A673 (cell line): ENCODE measurements around the gene ANKRD13B. TPM values are rescaled to one million over a fixed set of nuclear protein-coding genes. Genes with fewer than 3 reads are reported as not detected.

ENCODE experiments used
- BruUV-seq: library from RNA; stranded (reverse); fragments of 400-500 nt; replicated peaks from 2 replicates; lab custom pipeline; 2021; lab: Mats Ljungman, UMichigan
- CTCF ChIA-PET: fragments of 300-600 bp; sonication (Branson Sonifier 250); formaldehyde crosslinking; loops from one replicate; lab custom pipeline; 2022; ENCODE audit warnings: antibody characterized with exemption; lab: Charles Lee
- POLR2A ChIA-PET: fragments of 300-600 bp; sonication (Branson Sonifier 250); formaldehyde crosslinking; loops from one replicate; lab custom pipeline; 2022; ENCODE audit warnings: antibody characterized with exemption; ENCODE audit not compliant: low non-redundant PET; lab: Charles Lee
- DNase-seq: peaks from one replicate; pipeline ENCODE4 v3.0.0-alpha.2; 2015; ENCODE audit warnings: low spot score
- H3K27ac ChIP-seq: fragments of 200-600 bp; sonication (generic); 2 replicates; pipeline ENCODE4 v1.5.1; 2016; ENCODE audit warnings: mixed run types, low read depth, mild to moderate bottlenecking, mixed read lengths, antibody characterized with exemption, low read length; ENCODE audit not compliant: poor library complexity, severe bottlenecking
- H3K27me3 ChIP-seq: fragments of 200-600 bp; sonication (generic); replicated peaks from 2 replicates; pipeline ENCODE4 v1.6.1; 2017; ENCODE audit warnings: mixed run types, low read depth, mild to moderate bottlenecking, mixed read lengths, antibody characterized with exemption, low read length; ENCODE audit not compliant: insufficient read depth, poor library complexity
- H3K36me3 ChIP-seq: fragments of 200-600 bp; sonication (generic); 2 replicates; pipeline ENCODE4 v1.6.1; 2016; ENCODE audit warnings: mixed run types, mild to moderate bottlenecking, mixed read lengths, antibody characterized with exemption, low read length; ENCODE audit not compliant: insufficient read depth, poor library complexity, severe bottlenecking
- H3K4me1 ChIP-seq: fragments of 200-600 bp; sonication (generic); 2 replicates; pipeline ENCODE4 v1.6.1; 2017; ENCODE audit warnings: mixed run types, mild to moderate bottlenecking, mixed read lengths, antibody characterized with exemption, low read length; ENCODE audit not compliant: insufficient read depth, poor library complexity, severe bottlenecking
- H3K4me3 ChIP-seq: fragments of 200-600 bp; sonication (generic); 2 replicates; pipeline ENCODE4 v1.5.1; 2016; ENCODE audit warnings: low read depth, mixed run types, mild to moderate bottlenecking, mixed read lengths, low read length; ENCODE audit not compliant: poor library complexity, severe bottlenecking
- H3K9me3 ChIP-seq: fragments of 200-600 bp; sonication (generic); 2 replicates; pipeline ENCODE4 v1.6.1; 2016; ENCODE audit warnings: mixed run types, low read depth, mild to moderate bottlenecking, mixed read lengths, antibody characterized with exemption, low read length; ENCODE audit not compliant: poor library complexity, severe bottlenecking
- CTCF ChIP-seq: fragments of 300-800, 200-600 bp; sonication (generic); conservative IDR thresholded peaks from 2 replicates; pipeline ENCODE4 v1.5.1; 2017; ENCODE audit warnings: low read depth, mild to moderate bottlenecking, antibody characterized with exemption, low read length, moderate library complexity, mixed read lengths
- EZH2 ChIP-seq: fragments of 200-600 bp; sonication (generic); IDR thresholded peaks from 2 replicates; pipeline ENCODE4 v1.6.1; 2017; ENCODE audit warnings: borderline replicate concordance, low read depth, mild to moderate bottlenecking, mixed read lengths, antibody characterized with exemption, low read length; ENCODE audit not compliant: poor library complexity, severe bottlenecking
- intact Hi-C: fragments of 100-400 bp; cut with micrococcal nuclease; formaldehyde crosslinking; loops from one replicate; pipeline ENCODE4 v1.10.0; 2022; ENCODE audit not compliant: unreplicated experiment
- total RNA-seq: library from RNA; stranded (reverse); gene quantifications from 2 replicates; pipeline ENCODE4 v1.2.3, GENCODE V29; 2021

The ANKRD13B gene
- total RNA-seq, 1 experiment from 2014 or later, result 81.5 TPM

- no peak for TF ChIP-seq EZH2
- no peak for TF ChIP-seq CTCF
Measured at GRCh38 chr17:29642171-29642611, 49.3 kb downstream of the ANKRD13B start.

GRCh38 chr17:29643817-29644160 lies 50.9 kb downstream of the ANKRD13B start:
- H3K9me3 ChIP-seq, result no peaks in the 10 kb centered on the region
- H3K27ac ChIP-seq, result peak overlapping the region; percentile 67
- intact Hi-C loops, result loop anchor here (5.0 kb wide), 3 partner anchors 39 to 384 kb away; no protein-coding TSS in a partner anchor
- CTCF ChIA-PET, result interaction anchor here (0.7 kb wide), 1 partner anchor 293 kb away, joined by 5 read pairs; no protein-coding TSS in a partner anchor
- peaks cover 71% of the 10 kb centered on the region for H3K4me1 ChIP-seq
- no peak for DNase-seq
- peaks cover 5% of the 10 kb centered on the region for H3K36me3 ChIP-seq
- POLR2A ChIA-PET, result interaction anchor here (0.7 kb wide), 1 partner anchor 39 kb away, joined by 7 read pairs; no protein-coding TSS in a partner anchor
- no peaks in the 10 kb centered on the region for H3K27me3 ChIP-seq
- no peak for TF ChIP-seq CTCF
- TF ChIP-seq EZH2, result no peak
- no peak overlapping the region for H3K4me3 ChIP-seq
- BruUV-seq, result no TSS peak

More at GRCh38 chr17:29642171-29642611, 49.3 kb downstream of the ANKRD13B start:
- peaks cover 10% of the 10 kb centered on the region for H3K36me3 ChIP-seq
- no peak for DNase-seq
- H3K4me3 ChIP-seq, result no peak overlapping the region
- no peaks in the 10 kb centered on the region for H3K27me3 ChIP-seq
- ChIA-PET POLR2A (no interaction called here), CTCF (no interaction called here)
- peaks cover 73% of the 10 kb centered on the region for H3K4me1 ChIP-seq
- no peaks in the 10 kb centered on the region for H3K9me3 ChIP-seq
- no TSS peak for BruUV-seq
- intact Hi-C loops, result loop anchor here (5.0 kb wide), 3 partner anchors 40 to 385 kb away; no protein-coding TSS in a partner anchor
- peak overlapping the region; percentile 67 for H3K27ac ChIP-seq

- H3K27me3 ChIP-seq, result no peaks in the 10 kb centered on the region
- ChIA-PET CTCF (no interaction called here), POLR2A (no interaction called here)
- H3K4me3 ChIP-seq, result no peak overlapping the region
- no peaks in the 10 kb centered on the region for H3K9me3 ChIP-seq
- no TSS peak for BruUV-seq
- peak overlapping the region; percentile 22 for H3K27ac ChIP-seq
- DNase-seq, result no peak
- intact Hi-C loops, result no loop called here
- H3K36me3 ChIP-seq, result peaks cover 11% of the 10 kb centered on the region
- peaks cover 59% of the 10 kb centered on the region for H3K4me1 ChIP-seq
- no peak for TF ChIP-seq CTCF
- no peak for TF ChIP-seq EZH2
Measured at GRCh38 chr17:29645515-29646051, 52.7 kb downstream of the ANKRD13B start.
